K562 (cell line): ENCODE data around the gene CCDC87. TPM values are rescaled to one million over a fixed set of nuclear protein-coding genes. Genes with fewer than 3 reads are reported as not detected.
A peak's percentile ranks its signal among the peaks of the same experiment; 100 is the strongest.

ENCODE experiments used
- AFF1 ChIP-seq, 2 experiments: fragments of 450-650 bp; IDR thresholded peaks; 2 replicates each; pipeline ENCODE4 v1.6.1; 2018; ENCODE audit warnings: mild to moderate bottlenecking in 2 of 2, low read depth in 1 of 2; ENCODE audit not compliant: partially characterized antibody in 2 of 2
- ASH1L ChIP-seq: fragments of 450-650 bp; IDR thresholded peaks from 2 replicates; pipeline ENCODE4 v1.6.1; 2018; ENCODE audit warnings: borderline replicate concordance, mild to moderate bottlenecking, low read depth; ENCODE audit not compliant: partially characterized antibody
- CEBPB ChIP-seq: fragments of 450-650 bp; IDR thresholded peaks from 2 replicates; pipeline ENCODE4 v1.6.1; 2016; ENCODE audit warnings: missing genetic modification characterization, missing compliant biosample characterization
- FOXM1 ChIP-seq, 2 experiments: fragments of 450-650 bp in 1 of 2; sonication (generic) in 1 of 2; formaldehyde crosslinking in 1 of 2; IDR thresholded peaks; 2 replicates each; pipeline versions ENCODE4 v1.6.1 to v1.9.0; 2017 to 2022; ENCODE audit warnings: low read depth in 2 of 2, mild to moderate bottlenecking in 2 of 2, missing genetic modification reagents in 1 of 2, moderate library complexity in 1 of 2
- HMBOX1 ChIP-seq: sonication (generic); IDR thresholded peaks from 2 replicates; pipeline ENCODE4 v1.6.1; 2016
- IRF1 ChIP-seq: sonication (generic); formaldehyde crosslinking; IDR thresholded peaks from 2 replicates; pipeline ENCODE4 v1.8.0; 2022; ENCODE audit warnings: missing genetic modification reagents, mild to moderate bottlenecking, borderline replicate concordance
- NBN ChIP-seq: fragments of 450-650 bp; IDR thresholded peaks from 2 replicates; pipeline ENCODE4 v1.6.1; 2016; ENCODE audit warnings: low read depth, mild to moderate bottlenecking
- NR1H2 ChIP-seq: sonication (generic); formaldehyde crosslinking; IDR thresholded peaks from 2 replicates; pipeline ENCODE4 v1.4.0; 2020; ENCODE audit warnings: mild to moderate bottlenecking, missing genetic modification reagents
- PBX2 ChIP-seq, 2 experiments: IDR thresholded peaks in 1 of 2; conservative IDR thresholded peaks in 1 of 2; 2 replicates each; pipeline ENCODE4 v1.6.1; 2016; ENCODE audit warnings: low read depth in 2 of 2, mild to moderate bottlenecking in 1 of 2, missing compliant biosample characterization in 1 of 2, missing genetic modification characterization in 1 of 2, moderate library complexity in 1 of 2
- PHB ChIP-seq: fragments of 250-450 bp; sonication (Bioruptor Pico); IDR thresholded peaks from 2 replicates; pipeline ENCODE4 v1.5.0; 2021
- RBM25 ChIP-seq: fragments of 200-400 bp; formaldehyde crosslinking; IDR thresholded peaks from 2 replicates; pipeline ENCODE4 v1.6.1; 2018; ENCODE audit warnings: low read length, low read depth, moderate library complexity; ENCODE audit not compliant: severe bottlenecking
- RUNX1 ChIP-seq: sonication (generic); IDR thresholded peaks from 2 replicates; pipeline ENCODE4 v1.6.1; 2016; ENCODE audit warnings: antibody characterized with exemption, low read depth
- SMARCE1 ChIP-seq: fragments of 450-650 bp; IDR thresholded peaks from 2 replicates; pipeline ENCODE4 v1.7.1; 2016; ENCODE audit warnings: mild to moderate bottlenecking
- TFAM ChIP-seq: fragments of 250-450 bp; sonication (Bioruptor Pico); conservative IDR thresholded peaks from 2 replicates; pipeline ENCODE4 v1.5.0; 2021; ENCODE audit warnings: mild to moderate bottlenecking, moderate library complexity
- TOE1 ChIP-seq, 2 experiments: fragments of 450-650 bp in 1 of 2; sonication (generic) in 1 of 2; formaldehyde crosslinking in 1 of 2; IDR thresholded peaks; 2 replicates each; pipeline versions ENCODE4 v1.7.1 to v1.8.0; 2016 to 2022; ENCODE audit warnings: borderline replicate concordance in 2 of 2, mild to moderate bottlenecking in 2 of 2, antibody characterized with exemption in 1 of 2, inconsistent platforms in 1 of 2, low read depth in 1 of 2, missing genetic modification reagents in 1 of 2, moderate library complexity in 1 of 2
- polyA plus RNA-seq, 8 experiments: library from polyadenylated mRNA; depleted of rRNA in 4 of 8; stranded (reverse) in 5 of 8; unstranded in 3 of 8; fragments of >200 nt; fragmentation: Nextera tagmentation in 2 of 8; fragmentation: Illumina TruSeq in 1 of 8; extraction: Ambion mirVana in 2 of 8; extraction: Trizol in 1 of 8; gene quantifications; 2 replicates each; pipeline versions ENCODE4 v1.2.1 to v1.2.3, GENCODE V29; 2011 to 2014; ENCODE audit warnings: inconsistent platforms in 1 of 8, missing spikeins in 1 of 8
- total RNA-seq, 7 experiments: library from RNA; depleted of rRNA in 6 of 7; stranded (reverse); fragments of >200 nt in 6 of 7; fragmentation: Illumina TruSeq in 2 of 7; extraction: Trizol in 2 of 7; gene quantifications; 2 replicates each; pipeline versions ENCODE4 v1.2.1 to v1.2.3, GENCODE V29; 2011 to 2021; ENCODE audit warnings: low replicate concordance in 1 of 7

The CCDC87 gene
- total and polyA plus RNA-seq, 9 of the 15 experiments (the other 6 are each of a cell fraction or from before 2014, with no cell fraction given): 0.03 to 0.44 (median 0.15) TPM; not detected in 1

- TF ChIP-seq RUNX1 (peak; percentile 58; the same call in 1 of the 2 replicates), RBM25 (peak; percentile 93), PBX2 (CRISPR knock-in tag; IDR thresholded peaks at IDR 0.05; ENCODE audit: low read depth) (peak; percentile 75), PBX2 (tag; conservative IDR thresholded peaks at IDR 0.05; ENCODE audit: low read depth) (peak; percentile 99), NBN (peak; percentile 78), HMBOX1 (no peak), AFF1 (IDR thresholded peaks at IDR 0.05; ENCODE audit: low read depth in 1 of 2, partially characterized antibody in 2 of 2) (no peak), TOE1 (IDR thresholded peaks at IDR 0.05; ENCODE audit: borderline replicate concordance) (no peak; the same call in 1 of the 2 replicates), TOE1 (CRISPR knock-in tag; IDR thresholded peaks at IDR 0.05; ENCODE audit: borderline replicate concordance, low read depth) (peak; percentile 70; the same call in 1 of the 2 replicates), SMARCE1 (no peak), NR1H2 (CRISPR knock-in tag) (no peak), ASH1L (peak; percentile 93), FOXM1 (IDR thresholded peaks at IDR 0.05; ENCODE audit: low read depth) (0 out of 2 replicates have a peak, but pooled peaks have one; percentile 7), FOXM1 (CRISPR knock-in tag; IDR thresholded peaks at IDR 0.05; ENCODE audit: low read depth) (no peak), CEBPB (tag) (peak; percentile 83), IRF1 (no peak), PHB (CRISPR knock-in tag) (0 out of 2 replicates have a peak, but pooled peaks have one; percentile 60), TFAM (CRISPR knock-in tag) (no peak)
These were observed 45.6 kb upstream of the CCDC87 start, which contains the start of gene RBM4 (continued) for GRCh38 chr11:66638177-66639065.
